Endothelial cell of umbilical vein (primary cell): ENCODE results near the gene IBTK. TPM values are rescaled to one million over a fixed set of nuclear protein-coding genes. Genes with fewer than 3 reads are reported as not detected.

Experiments
- BruUV-seq: library from RNA; stranded (reverse); fragments of 400-500 nt; replicated peaks from 2 replicates; lab custom pipeline; 2021; lab: Mats Ljungman, UMichigan
- CTCF ChIA-PET: fragments of 300-600, 350-600 bp; sonication (Branson Sonifier 250); formaldehyde crosslinking; loops from one replicate; lab custom pipeline; 2021; ENCODE audit warnings: antibody characterized with exemption, inconsistent platforms; lab: Charles Lee
- POLR2A ChIA-PET: fragments of 300-600, 350-600 bp; sonication (Branson Sonifier 250); formaldehyde crosslinking; loops from one replicate; lab custom pipeline; 2021; ENCODE audit warnings: antibody characterized with exemption, inconsistent platforms; lab: Charles Lee
- DNase-seq: peaks from one replicate; pipeline ENCODE4 v3.0.0-alpha.2; 2011; ENCODE audit warnings: low read depth, low spot score
- FAIRE-seq: peaks from 2 replicates; lab custom pipeline; 2011; peaks lifted over from hg19 to GRCh38; lab: Jason Lieb, UNC
- H2AFZ ChIP-seq: 2 replicates; pipeline ENCODE4 v1.6.0; 2012; ENCODE audit warnings: low read depth, low read length, control low read depth, inconsistent platforms
- H3K27ac ChIP-seq: 2 replicates; pipeline ENCODE4 v1.5.1; 2011; ENCODE audit warnings: low read depth, mild to moderate bottlenecking, control low read depth, low read length, moderate library complexity; ENCODE audit not compliant: insufficient read depth
- H3K27me3 ChIP-seq, 2 experiments: 2 replicates each; pipeline versions ENCODE4 v1.6.0 to v1.6.1; 2011; ENCODE audit warnings: low read length in 2 of 2, mixed read lengths in 1 of 2; ENCODE audit not compliant: control insufficient read depth in 2 of 2, insufficient read depth in 2 of 2
- H3K36me3 ChIP-seq, 2 experiments: 2 replicates in 1 of 2; 3 replicates in 1 of 2; pipeline ENCODE4 v1.5.1; 2011; ENCODE audit warnings: low read length in 2 of 2, mild to moderate bottlenecking in 1 of 2, moderate library complexity in 1 of 2; ENCODE audit not compliant: control insufficient read depth in 2 of 2, insufficient read depth in 2 of 2; ENCODE audit errors: extremely low read depth in 1 of 2
- H3K4me1 ChIP-seq: 3 replicates; pipeline ENCODE4 v1.5.1; 2011; ENCODE audit warnings: mild to moderate bottlenecking, low read length; ENCODE audit not compliant: control insufficient read depth, insufficient read depth; ENCODE audit errors: extremely low read depth
- H3K4me2 ChIP-seq: 2 replicates; pipeline ENCODE4 v1.6.1; 2011; ENCODE audit warnings: low read length, control low read depth, mixed read lengths; ENCODE audit not compliant: insufficient read depth
- H3K4me3 ChIP-seq, 3 experiments: fragments of 200-600 bp in 1 of 3; sonication (generic), shearing (Covaris generic) in 1 of 3; replicated peaks in 1 of 3; 2 replicates each; pipeline ENCODE4 v1.5.1; 2011 to 2016; ENCODE audit warnings: control low read depth in 3 of 3, low read length in 3 of 3, mild to moderate bottlenecking in 2 of 3, inconsistent platforms in 1 of 3, low read depth in 1 of 3, moderate library complexity in 1 of 3; ENCODE audit not compliant: insufficient read depth in 1 of 3
- H3K79me2 ChIP-seq: 2 replicates; pipeline ENCODE4 v1.6.0; 2012; ENCODE audit warnings: low read length, inconsistent platforms; ENCODE audit not compliant: control insufficient read depth, insufficient read depth
- H3K9ac ChIP-seq: replicated peaks from 2 replicates; pipeline ENCODE3; 2011; ENCODE audit warnings: low read length, control low read depth; ENCODE audit not compliant: insufficient read depth; ENCODE audit errors: extremely low read depth
- H3K9me1 ChIP-seq: replicated peaks from 3 replicates; pipeline ENCODE4 v1.6.0; 2011; ENCODE audit warnings: mild to moderate bottlenecking, low read length; ENCODE audit not compliant: control insufficient read depth, insufficient read depth; ENCODE audit errors: extremely low read depth
- H3K9me3 ChIP-seq: replicated peaks from 2 replicates; pipeline ENCODE4 v1.5.1; 2012; ENCODE audit warnings: low read length, inconsistent platforms; ENCODE audit not compliant: control insufficient read depth, insufficient read depth
- H4K20me1 ChIP-seq: replicated peaks from 2 replicates; pipeline ENCODE3; 2011; ENCODE audit warnings: mild to moderate bottlenecking, low read length; ENCODE audit not compliant: control insufficient read depth, insufficient read depth; ENCODE audit errors: extremely low read depth
- GATA2 ChIP-seq: IDR thresholded peaks from 2 replicates; pipeline ENCODE4 v1.7.0; 2011; ENCODE audit warnings: low read depth, mild to moderate bottlenecking, moderate library complexity, mixed read lengths, low read length; ENCODE audit not compliant: insufficient read length, insufficient read depth
- dilution Hi-C: fragments of 300-500 bp; cut with MboI; formaldehyde crosslinking; loops from one replicate; pipeline ENCODE4 v1.15.0; 2019; ENCODE audit warnings: low sequenced_read_pairs; ENCODE audit not compliant: extremely low pct_ligation_motif_present
- intact Hi-C: fragments of 100-400 bp; cut with micrococcal nuclease; formaldehyde crosslinking; loops from one replicate; pipeline ENCODE4 v1.10.0; 2022
- polyA plus RNA-seq, 4 experiments: library from polyadenylated mRNA; depleted of rRNA in 3 of 4; stranded (reverse) in 3 of 4; unstranded in 1 of 4; fragments of >200 nt; gene quantifications; 2 replicates each; pipeline versions ENCODE4 v1.2.1 to v1.2.3, GENCODE V29; 2011 to 2012; ENCODE audit warnings: missing spikeins in 1 of 4
- small RNA-seq: library from RNA; depleted of rRNA; stranded (forward); fragments of <200 nt; gene quantifications from one replicate; pipeline ENCODE3, GENCODE V24; 2012; ENCODE audit warnings: low replicate concordance, low read depth; ENCODE audit not compliant: insufficient read depth, insufficient read length
- total RNA-seq: library from RNA; stranded (reverse); gene quantifications from 2 replicates; pipeline ENCODE4 v1.2.3, GENCODE V29; 2021

Gene IBTK
- total and polyA plus RNA-seq, 2 donors (not counting 3 experiments of a cell fraction or from before 2014, with no cell fraction given), result 6.7 to 30.5 TPM

GRCh38 chr6:82123632-82124031, 123.9 kb downstream of the IBTK start:
- H3K9me1 ChIP-seq, result no peaks in the 10 kb centered on the region
- dilution Hi-C loops (no loop called here), intact Hi-C loops (no loop called here)
- POLR2A ChIA-PET, result no interaction called here
- no peak overlapping the region for H2AFZ ChIP-seq
- H3K9me3 ChIP-seq, result no peaks in the 10 kb centered on the region
- FAIRE-seq, result no peak
- H3K27ac ChIP-seq, result no peak overlapping the region
- H4K20me1 ChIP-seq, result no peaks in the 10 kb centered on the region
- CTCF ChIA-PET, result no interaction called here
- H3K4me3 ChIP-seq, result no peak overlapping the region
- no peak for DNase-seq
- no peaks in the 10 kb centered on the region for H3K79me2 ChIP-seq
- no peaks in the 10 kb centered on the region for H3K36me3 ChIP-seq
- H3K4me1 ChIP-seq, result no peaks in the 10 kb centered on the region
- TF ChIP-seq GATA2, result no peak
- BruUV-seq, result no TSS peak
- no peak overlapping the region for H3K4me2 ChIP-seq
- no peaks in the 10 kb centered on the region for H3K27me3 ChIP-seq
- no peak overlapping the region for H3K9ac ChIP-seq

Small RNA genes lying within 50 kb of the gene (small RNA-seq; reads per million reads assigned to genes)
- gene RNU6-130P, result not detected

Other genes starting within 250 kb of the IBTK start
- gene TPBG, start 116.1 kb upstream of the IBTK start, total RNA-seq, result 9.0 and 11.4 TPM in 2 replicates
- gene TPBG, start 116.1 kb upstream of the IBTK start, polyA plus RNA-seq, result 7.5 and 9.7 TPM in 2 replicates